GM10266 (cell line): Measurements from ENCODE around the gene RPS19.

ENCODE experiments used
- DNase-seq: peaks from one replicate; pipeline ENCODE4 v3.0.0; 2012; ENCODE audit errors: extremely low spot score
- CTCF ChIP-seq: IDR thresholded peaks from 2 replicates; pipeline ENCODE4 v1.5.1; 2012; ENCODE audit warnings: mild to moderate bottlenecking, low read depth; ENCODE audit not compliant: control insufficient read depth, insufficient read depth; ENCODE audit errors: missing control alignments

The RPS19 gene

GRCh38 chr19:41903193-41903953 lies 43.3 kb downstream of the RPS19 start:
- no peak for TF ChIP-seq CTCF
- no peak for DNase-seq

GRCh38 chr19:41904118-41904870 lies 44.2 kb downstream of the RPS19 start:
- no peak for DNase-seq
- TF ChIP-seq CTCF: no peak

GRCh38 chr19:41905273-41906002 lies 45.4 kb downstream of the RPS19 start:
- no peak for TF ChIP-seq CTCF
- DNase-seq: no peak

GRCh38 chr19:41906271-41906670 lies 46.2 kb downstream of the RPS19 start:
- no peak for DNase-seq
- no peak for TF ChIP-seq CTCF

GRCh38 chr19:41906916-41907680 lies 47.0 kb downstream of the RPS19 start:
- no peak for DNase-seq
- no peak for TF ChIP-seq CTCF

GRCh38 chr19:41907994-41908615 lies 48.0 kb downstream of the RPS19 start:
- no peak for TF ChIP-seq CTCF
- no peak for DNase-seq
